Neural cell (in vitro differentiated cells): ENCODE data around the gene FSTL5. TPM values are rescaled to one million over a fixed set of nuclear protein-coding genes. Genes with fewer than 3 reads are reported as not detected.

Source experiments
- H2AFZ ChIP-seq: fragments of 200-600, 300-800 bp; sonication (generic), shearing (Covaris generic); 2 replicates; pipeline ENCODE4 v1.6.0; 2014; ENCODE audit warnings: low read depth, mild to moderate bottlenecking, antibody characterized with exemption, low read length, moderate library complexity
- H3F3A ChIP-seq: fragments of 200-600 bp; shearing (Covaris generic); 2 replicates; pipeline ENCODE4 v1.6.1; 2016; ENCODE audit warnings: mild to moderate bottlenecking, moderate library complexity, mixed read lengths, antibody characterized with exemption, low read length; ENCODE audit not compliant: insufficient read depth, poor library complexity, severe bottlenecking
- H3K27ac ChIP-seq: fragments of 200-600, 300-800 bp; sonication (generic), shearing (Covaris generic); 2 replicates; pipeline ENCODE4 v1.5.1; 2014; ENCODE audit warnings: mild to moderate bottlenecking, low read length, moderate library complexity
- H3K27me3 ChIP-seq: fragments of 300-800, 200-600 bp; sonication (generic), shearing (Covaris generic); 2 replicates; pipeline ENCODE4 v1.6.0; 2014; ENCODE audit warnings: mild to moderate bottlenecking, low read depth, low read length, moderate library complexity; ENCODE audit not compliant: insufficient read depth
- H3K36me3 ChIP-seq: fragments of 300-800, 200-600 bp; sonication (generic), shearing (Covaris generic); 2 replicates; pipeline ENCODE4 v1.5.1; 2014; ENCODE audit warnings: mild to moderate bottlenecking, antibody characterized with exemption, low read length, moderate library complexity; ENCODE audit not compliant: insufficient read depth
- H3K4me2 ChIP-seq: fragments of 300-800, 200-600 bp; sonication (generic), shearing (Covaris generic); 2 replicates; pipeline ENCODE4 v1.6.0; 2014; ENCODE audit warnings: mild to moderate bottlenecking, low read length
- H3K4me3 ChIP-seq: fragments of 300-800, 200-600 bp; sonication (generic), shearing (Covaris generic); 2 replicates; pipeline ENCODE4 v1.5.1; 2014; ENCODE audit warnings: mild to moderate bottlenecking, low read length, moderate library complexity
- H3K79me2 ChIP-seq: fragments of 200-600 bp; shearing (Covaris generic); replicated peaks from 2 replicates; pipeline ENCODE4 v1.6.0; 2014; ENCODE audit warnings: mild to moderate bottlenecking, low read length, moderate library complexity; ENCODE audit not compliant: insufficient read depth
- H3K9ac ChIP-seq: fragments of 300-800, 200-600 bp; sonication (generic), shearing (Covaris generic); 2 replicates; pipeline ENCODE4 v1.6.1; 2016; ENCODE audit warnings: mild to moderate bottlenecking, low read length, mixed read lengths
- H3K9me2 ChIP-seq: fragments of 200-600 bp; shearing (Covaris generic); 2 replicates; pipeline ENCODE4 v1.6.1; 2016; ENCODE audit warnings: mild to moderate bottlenecking, low read length, mixed read lengths; ENCODE audit not compliant: insufficient read depth
- H3K9me3 ChIP-seq: fragments of 200-600, 300-800 bp; sonication (generic), shearing (Covaris generic); 2 replicates; pipeline ENCODE4 v1.6.1; 2016; ENCODE audit warnings: mild to moderate bottlenecking, mixed run types, low read length, moderate library complexity, mixed read lengths
- H4K20me1 ChIP-seq: fragments of 200-600 bp; shearing (Covaris generic); 2 replicates; pipeline ENCODE4 v1.6.1; 2016; ENCODE audit warnings: mild to moderate bottlenecking, mixed run types; ENCODE audit not compliant: insufficient read depth
- CTCF ChIP-seq: fragments of 450-650 bp; IDR thresholded peaks from 2 replicates; pipeline ENCODE4 v1.5.1; 2014; ENCODE audit warnings: antibody characterized with exemption, mild to moderate bottlenecking, moderate library complexity; ENCODE audit not compliant: poor library complexity, severe bottlenecking
- EP300 ChIP-seq: fragments of 450-650 bp; conservative IDR thresholded peaks from 2 replicates; pipeline ENCODE4 v1.6.1; 2014; ENCODE audit warnings: antibody characterized with exemption, mild to moderate bottlenecking, moderate library complexity; ENCODE audit not compliant: poor library complexity, severe bottlenecking
- EZH2 ChIP-seq: fragments of 200-600, 300-800 bp; shearing (Covaris generic), sonication (generic); IDR thresholded peaks from 2 replicates; pipeline ENCODE4 v1.6.1; 2014; ENCODE audit warnings: antibody characterized with exemption, low read length, borderline replicate concordance, mild to moderate bottlenecking; ENCODE audit not compliant: insufficient read depth, poor library complexity, severe bottlenecking
- MXI1 ChIP-seq: fragments of 450-650 bp; conservative IDR thresholded peaks from 2 replicates; pipeline ENCODE4 v1.6.1; 2014; ENCODE audit warnings: antibody characterized with exemption, mild to moderate bottlenecking; ENCODE audit not compliant: poor library complexity, severe bottlenecking
- POLR2AphosphoS5 ChIP-seq: IDR thresholded peaks from 2 replicates; pipeline ENCODE4 v1.6.1; 2012
- RAD21 ChIP-seq: fragments of 450-650 bp; conservative IDR thresholded peaks from 2 replicates; pipeline ENCODE4 v1.6.1; 2014; ENCODE audit warnings: antibody characterized with exemption, mild to moderate bottlenecking, moderate library complexity
- REST ChIP-seq: IDR thresholded peaks from 2 replicates; pipeline ENCODE4 v1.6.1; 2012; ENCODE audit warnings: borderline replicate concordance
- SMC3 ChIP-seq: fragments of 450-650 bp; conservative IDR thresholded peaks from 2 replicates; pipeline ENCODE4 v1.6.1; 2014; ENCODE audit warnings: antibody characterized with exemption, mild to moderate bottlenecking, moderate library complexity; ENCODE audit not compliant: poor library complexity
- TAF1 ChIP-seq: IDR thresholded peaks from 2 replicates; pipeline ENCODE4 v1.6.1; 2012; ENCODE audit warnings: low read depth
- polyA plus RNA-seq: library from polyadenylated mRNA; depleted of rRNA; stranded (reverse); fragments of >200 nt; gene quantifications from 2 replicates; pipeline ENCODE4 v1.2.3, GENCODE V29; 2014

Gene FSTL5
- polyA plus RNA-seq, 1 donor from 2014 or later = 6.8 TPM

GRCh38 chr4:161463436-161463835, 700.4 kb downstream of the FSTL5 start:
- H3K4me3 ChIP-seq = no peak overlapping the region
- H3K9ac ChIP-seq = no peak overlapping the region
- H3K36me3 ChIP-seq = no peaks in the 10 kb centered on the region
- no peaks in the 10 kb centered on the region for H4K20me1 ChIP-seq
- H3K9me2 ChIP-seq = no peaks in the 10 kb centered on the region
- no peaks in the 10 kb centered on the region for H3F3A ChIP-seq
- no peaks in the 10 kb centered on the region for H3K27me3 ChIP-seq
- H3K79me2 ChIP-seq = no peaks in the 10 kb centered on the region
- H3K9me3 ChIP-seq = no peaks in the 10 kb centered on the region
- no peak overlapping the region for H3K4me2 ChIP-seq
- TF ChIP-seq MXI1 (no peak), SMC3 (no peak), EP300 (no peak), TAF1 (no peak), RAD21 (no peak), EZH2 (no peak), CTCF (no peak), REST (no peak), POLR2AphosphoS5 (no peak)
- H2AFZ ChIP-seq = no peak overlapping the region
- H3K27ac ChIP-seq = no peak overlapping the region

GRCh38 chr4:161457906-161458305, 705.9 kb downstream of the FSTL5 start:
- Histone ChIP-seq H3K9ac (no peak overlapping the region), H3K79me2 (no peaks in the 10 kb centered on the region), H4K20me1 (no peaks in the 10 kb centered on the region), H2AFZ (no peak overlapping the region), H3K9me3 (no peaks in the 10 kb centered on the region), H3K4me2 (no peak overlapping the region), H3K4me3 (no peak overlapping the region), H3F3A (no peaks in the 10 kb centered on the region), H3K27me3 (no peaks in the 10 kb centered on the region), H3K36me3 (no peaks in the 10 kb centered on the region), H3K27ac (no peak overlapping the region), H3K9me2 (no peaks in the 10 kb centered on the region)
- TF ChIP-seq CTCF (no peak), TAF1 (no peak), POLR2AphosphoS5 (no peak)
